GM21717 (cell line): ENCODE data around the gene ARHGEF5.
"Not testable (repeated sequence)": the region's sequence is repeated elsewhere in the genome, so short reads cannot be mapped to it uniquely, and the experiment has no call there.

Experiments
- ATAC-seq: cut with Tn5 transposase; IDR thresholded peaks from one replicate; pipeline ENCODE4 v1.9.1; 2021; ENCODE audit warnings: mild to moderate bottlenecking, moderate library complexity; ENCODE audit not compliant: unreplicated experiment

ARHGEF5 gene

GRCh38 chr7:144355176-144355822, at the start of gene ARHGEF5:
Gene ARHGEF5 (plus strand): TSS chr7:144355402. CDS start chr7:144362670, 7,268 bp downstream.
- ATAC-seq = peak; percentile 73

DNA sequence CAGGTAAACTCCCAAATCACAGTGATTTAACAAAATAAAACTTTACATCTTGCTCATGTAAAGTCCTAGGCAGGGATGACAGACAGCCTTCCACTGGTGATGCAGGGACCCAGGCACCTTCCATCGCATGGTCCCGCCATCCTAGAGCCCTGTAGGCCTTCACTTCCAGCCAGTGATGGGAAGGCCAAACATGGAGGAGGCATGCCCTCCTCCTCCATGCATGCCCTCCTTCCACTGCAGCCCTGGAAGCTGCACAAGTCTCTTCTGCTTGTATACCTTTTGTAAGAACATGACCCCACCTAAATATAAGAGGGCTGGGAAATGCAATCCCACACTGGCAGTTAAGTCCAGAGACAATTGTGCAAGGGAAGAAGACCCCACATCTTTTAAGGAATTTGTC, 45.5 kb upstream of the ARHGEF5 start:
- not testable (repeated sequence) for ATAC-seq

GRCh38 chr7:144311218-144311617, 44.0 kb upstream of the ARHGEF5 start:
- ATAC-seq = not testable (repeated sequence)

GRCh38 chr7:144311872-144312469, 43.2 kb upstream of the ARHGEF5 start, which contains the start of gene OR2A1:
Gene OR2A1 (plus strand): TSS chr7:144312419. CDS start chr7:144318125, 5,706 bp downstream.
- not testable (repeated sequence) for ATAC-seq

DNA sequence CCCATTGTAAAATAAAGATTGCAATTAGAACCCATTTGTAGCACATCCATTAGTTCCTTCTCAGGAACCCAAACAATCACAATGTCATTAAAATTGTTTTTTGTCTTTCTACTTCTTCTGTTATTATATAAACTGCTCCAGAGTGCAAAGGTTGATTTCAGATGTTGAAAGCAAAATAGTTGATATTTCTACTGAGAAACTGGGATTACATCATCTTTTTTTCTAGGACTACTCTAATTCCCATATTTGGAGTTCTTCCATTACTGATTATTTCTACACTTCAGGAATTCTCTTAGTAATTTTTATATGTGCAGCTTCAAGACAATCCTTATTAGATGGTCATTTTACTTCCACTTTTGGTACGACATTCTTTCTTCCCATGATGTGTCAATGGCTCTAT, 37.7 kb upstream of the ARHGEF5 start:
- ATAC-seq = not testable (repeated sequence)

GRCh38 chr7:144319547-144319946, 35.7 kb upstream of the ARHGEF5 start:
- not testable (repeated sequence) for ATAC-seq

DNA sequence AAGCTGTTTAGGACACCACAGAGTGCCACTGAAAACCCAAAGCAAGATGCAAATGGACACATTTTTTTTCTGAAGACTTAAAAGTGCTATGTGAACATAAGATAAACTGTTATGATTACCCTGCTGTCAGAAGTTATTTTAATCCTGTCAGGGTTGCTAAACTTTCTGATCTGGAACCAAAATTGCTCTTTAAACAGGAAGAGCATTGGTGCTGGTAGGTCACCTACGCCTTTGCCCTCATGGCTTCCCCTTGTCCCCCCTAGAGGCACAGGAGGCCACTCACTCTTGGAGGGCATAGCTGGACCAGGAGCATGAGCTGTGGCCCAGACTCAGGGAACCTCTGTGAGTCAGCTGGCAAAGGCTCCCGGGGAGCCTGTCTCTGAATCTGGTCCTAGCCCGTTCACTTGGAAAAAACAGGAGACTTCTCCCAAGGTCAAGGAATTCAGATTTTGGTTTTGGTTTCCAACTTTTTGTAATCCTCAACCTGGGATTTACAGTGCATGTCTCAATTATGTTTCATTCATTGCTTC, 33.5 kb upstream of the ARHGEF5 start:
- not testable (repeated sequence) for ATAC-seq

GRCh38 chr7:144323359-144323758, 31.8 kb upstream of the ARHGEF5 start:
- ATAC-seq = not testable (repeated sequence)

- ATAC-seq = not testable (repeated sequence)
Observed at GRCh38 chr7:144325868-144326267, 29.3 kb upstream of the ARHGEF5 start.

- ATAC-seq = not testable (repeated sequence)
Observed at GRCh38 chr7:144330044-144330443, 25.2 kb upstream of the ARHGEF5 start.

DNA sequence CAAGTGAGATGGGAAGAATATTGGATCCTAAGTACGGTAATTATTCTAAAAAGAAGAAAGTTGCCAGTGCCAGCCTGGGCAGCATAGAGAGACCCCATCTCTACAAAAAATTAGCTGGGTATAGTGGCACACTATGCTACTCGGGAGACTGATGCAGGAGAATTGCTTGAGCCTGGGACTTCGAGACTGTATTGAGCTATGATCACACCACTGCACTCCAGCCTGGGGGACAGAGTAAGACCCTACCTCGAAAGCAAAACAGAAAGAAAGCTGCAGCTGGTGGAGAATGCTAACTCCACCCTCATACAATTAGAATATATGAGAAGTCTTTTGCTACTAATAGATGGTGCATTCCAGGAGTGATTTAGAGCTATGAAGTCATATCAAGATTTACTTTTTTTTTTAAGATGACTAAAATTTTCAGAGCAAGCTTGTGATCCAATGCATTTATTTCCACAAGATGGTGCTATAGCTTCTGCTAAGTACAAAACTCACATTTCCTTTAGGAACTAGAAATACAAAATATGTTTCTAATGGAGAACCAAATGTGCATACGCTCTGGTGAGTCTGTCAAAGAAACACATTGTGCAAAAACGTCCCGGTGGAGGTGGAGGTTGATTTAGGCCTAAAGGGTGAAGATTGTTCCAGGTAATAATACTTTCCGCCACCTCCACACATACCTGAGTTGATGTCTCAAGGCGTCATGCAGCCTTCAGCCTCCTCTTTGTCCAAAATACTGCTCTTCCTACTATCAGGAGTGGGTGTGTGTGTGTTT, 23.8 kb upstream of the ARHGEF5 start:
- not testable (repeated sequence) for ATAC-seq

- not testable (repeated sequence) for ATAC-seq
Observed at GRCh38 chr7:144331996-144332288, 23.3 kb upstream of the ARHGEF5 start.

GRCh38 chr7:144348625-144349024, 6.6 kb upstream of the ARHGEF5 start:
- ATAC-seq = peak; percentile 45

DNA sequence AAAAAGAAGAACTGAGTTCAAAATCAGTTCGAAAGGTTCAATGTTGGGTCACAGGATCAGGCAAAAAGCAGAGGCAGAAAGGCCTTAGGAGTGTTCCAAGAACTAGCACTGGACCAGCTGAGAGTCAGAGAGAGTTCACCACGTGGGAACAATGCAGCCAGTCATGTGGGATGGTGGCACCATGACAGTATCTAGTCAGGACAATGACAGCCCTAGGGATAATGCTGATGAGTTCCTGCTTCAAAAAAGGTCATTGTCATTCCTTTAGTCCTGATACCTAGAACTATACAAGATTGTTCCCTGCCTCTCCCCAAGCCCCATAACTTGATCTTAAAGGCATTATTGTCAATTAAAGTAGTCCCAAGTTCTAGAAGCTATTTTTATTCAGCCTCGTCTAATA, 3.5 kb upstream of the ARHGEF5 start:
- not testable (repeated sequence) for ATAC-seq

GRCh38 chr7:144356185-144356584, 983 bp downstream of the ARHGEF5 start:
- not testable (repeated sequence) for ATAC-seq

DNA sequence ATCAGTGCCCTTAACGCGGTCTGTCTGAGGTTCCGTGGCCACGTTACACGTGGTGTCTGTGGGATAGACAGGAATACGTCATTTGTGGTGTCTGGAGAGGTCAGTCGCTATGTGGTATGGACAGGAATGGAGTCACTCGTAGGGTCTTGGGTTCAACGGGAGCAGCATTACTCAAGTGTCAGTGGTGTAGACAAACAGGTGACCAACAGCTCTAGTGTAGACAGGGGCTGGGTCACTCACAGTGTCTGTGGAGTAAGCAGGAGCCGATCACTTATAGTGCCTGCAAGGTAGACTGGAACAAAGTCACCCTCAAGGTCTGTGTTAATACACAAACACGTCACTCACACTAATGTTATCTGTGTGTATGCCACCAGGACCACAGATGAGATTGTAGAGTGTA, 1.7 kb downstream of the ARHGEF5 start:
- not testable (repeated sequence) for ATAC-seq

GRCh38 chr7:144362061-144362460, 6.9 kb downstream of the ARHGEF5 start:
- not testable (repeated sequence) for ATAC-seq

- ATAC-seq = not testable (repeated sequence)
Observed at GRCh38 chr7:144365523-144365922, 10.3 kb downstream of the ARHGEF5 start.

DNA sequence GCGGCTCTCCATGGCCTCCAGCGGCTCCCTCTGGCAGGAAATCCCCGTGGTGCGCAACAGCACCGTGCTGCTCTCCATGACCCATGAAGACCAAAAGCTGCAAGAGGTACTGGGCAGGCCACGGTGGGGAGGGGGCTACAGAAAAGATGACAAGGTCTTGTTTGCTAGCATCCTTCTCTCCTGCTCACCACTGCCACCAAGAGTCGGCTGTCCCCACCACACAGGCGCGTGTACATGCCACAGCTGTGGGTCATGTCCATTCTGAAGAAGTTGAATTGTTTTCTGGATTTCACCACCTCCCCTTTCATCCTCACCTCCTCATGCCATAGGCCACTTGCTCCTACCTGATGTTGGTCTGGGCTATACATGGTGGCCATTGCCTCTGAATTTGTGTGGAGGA, 12.0 kb downstream of the ARHGEF5 start:
- ATAC-seq = not testable (repeated sequence)

DNA sequence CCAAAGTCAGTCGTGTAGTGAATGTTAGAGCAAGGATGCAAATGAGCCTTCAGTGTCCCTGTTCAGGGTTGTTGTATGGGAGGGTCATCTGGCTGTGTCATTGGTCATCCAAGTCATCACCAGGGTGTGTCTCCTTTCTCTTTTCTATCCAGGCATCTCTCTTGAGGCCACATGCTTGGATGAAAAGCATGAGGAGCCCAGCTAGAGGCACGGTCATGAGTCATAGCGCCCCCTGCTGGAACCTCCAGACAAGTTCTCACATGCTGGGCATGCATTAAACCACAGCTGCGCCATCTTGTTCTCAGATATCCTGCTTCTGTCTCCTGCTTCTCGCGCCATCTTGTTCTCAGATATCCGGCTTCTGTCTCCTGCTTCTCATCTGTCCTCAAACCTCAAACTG, 14.0 kb downstream of the ARHGEF5 start:
- ATAC-seq = not testable (repeated sequence)

GRCh38 chr7:144378651-144379050, 23.4 kb downstream of the ARHGEF5 start:
- no peak for ATAC-seq
